ENCODE results near the gene GLDN. TPM values are rescaled to one million over a fixed set of nuclear protein-coding genes. Genes with fewer than 3 reads are reported as not detected.

Gene GLDN
- total RNA-seq, 1 donor from 2014 or later = 0.09 TPM

- Histone ChIP-seq H3K4me2 (ENCODE audit: low read length) (peak overlapping the region; percentile 49), H3K9ac (ENCODE audit: low read length) (no peak overlapping the region), H3K79me2 (ENCODE audit: insufficient read depth, low read length) (no peaks in the 10 kb centered on the region), H3K4me3 (ENCODE audit: insufficient read depth, low read depth, low read length) (no peak overlapping the region), H3K4me1 (ENCODE audit: insufficient read depth, low read length) (peaks cover 18% of the 10 kb centered on the region), H3K9me3 (ENCODE audit: insufficient read depth, low read depth, low read length) (no peaks in the 10 kb centered on the region), H3K36me3 (ENCODE audit: insufficient read depth, low read length) (no peaks in the 10 kb centered on the region), H3K27ac (ENCODE audit: low read depth, low read length) (no peak overlapping the region), H4K20me1 (ENCODE audit: insufficient read depth, low read length) (no peaks in the 10 kb centered on the region), H3K27me3 (ENCODE audit: insufficient read depth, low read length) (peaks cover 3% of the 10 kb centered on the region), H2AFZ (ENCODE audit: low read depth, low read length) (no peak overlapping the region)
- FAIRE-seq = no peak
- Mint-ChIP-seq H3K4me1 (ENCODE audit: low read depth, unreplicated experiment) (peaks cover 2% of the 10 kb centered on the region), H3K36me3 (ENCODE audit: low read depth, unreplicated experiment) (no peaks in the 10 kb centered on the region), H3K27ac (ENCODE audit: unreplicated experiment) (no peak overlapping the region), H3K9me3 (ENCODE audit: unreplicated experiment) (no peaks in the 10 kb centered on the region), H3K4me3 (ENCODE audit: unreplicated experiment) (no peak overlapping the region), H3K27me3 (ENCODE audit: low read depth, unreplicated experiment) (peaks cover 4% of the 10 kb centered on the region)
- TF ChIP-seq CTCF (IDR thresholded peaks at IDR 0.05; ENCODE audit: insufficient read depth, low read depth, low read length) = no peak
- TF ChIP-seq EZH2 (IDR thresholded peaks at IDR 0.05; ENCODE audit: insufficient read depth, low read length) = no peak
- DNase-seq (ENCODE audit: low read depth) = no peak
Observed at GRCh38 chr15:51369451-51369761, 28.0 kb downstream of the GLDN start.

GRCh38 chr15:51371266-51371665, 29.8 kb downstream of the GLDN start:
- no peak for TF ChIP-seq EZH2 (IDR thresholded peaks at IDR 0.05; ENCODE audit: insufficient read depth, low read length)
- TF ChIP-seq CTCF (IDR thresholded peaks at IDR 0.05; ENCODE audit: insufficient read depth, low read depth, low read length) = no peak
- H3K36me3 Mint-ChIP-seq (ENCODE audit: low read depth, unreplicated experiment) = no peaks in the 10 kb centered on the region
- DNase-seq (ENCODE audit: low read depth) = no peak
- no peak overlapping the region for H3K27ac Mint-ChIP-seq (ENCODE audit: unreplicated experiment)
- Histone ChIP-seq H3K4me1 (ENCODE audit: insufficient read depth, low read length) (peaks cover 18% of the 10 kb centered on the region), H3K79me2 (ENCODE audit: insufficient read depth, low read length) (no peaks in the 10 kb centered on the region), H3K36me3 (ENCODE audit: insufficient read depth, low read length) (no peaks in the 10 kb centered on the region), H4K20me1 (ENCODE audit: insufficient read depth, low read length) (no peaks in the 10 kb centered on the region), H3K9me3 (ENCODE audit: insufficient read depth, low read depth, low read length) (no peaks in the 10 kb centered on the region), H3K27ac (ENCODE audit: low read depth, low read length) (no peak overlapping the region), H3K9ac (ENCODE audit: low read length) (no peak overlapping the region), H3K4me2 (ENCODE audit: low read length) (no peak overlapping the region), H3K4me3 (ENCODE audit: insufficient read depth, low read depth, low read length) (no peak overlapping the region), H2AFZ (ENCODE audit: low read depth, low read length) (no peak overlapping the region), H3K27me3 (ENCODE audit: insufficient read depth, low read length) (peaks cover 3% of the 10 kb centered on the region)
- peaks cover 2% of the 10 kb centered on the region for H3K4me1 Mint-ChIP-seq (ENCODE audit: low read depth, unreplicated experiment)
- FAIRE-seq = no peak
- H3K4me3 Mint-ChIP-seq (ENCODE audit: unreplicated experiment) = no peak overlapping the region
- peaks cover 4% of the 10 kb centered on the region for H3K27me3 Mint-ChIP-seq (ENCODE audit: low read depth, unreplicated experiment)
- H3K9me3 Mint-ChIP-seq (ENCODE audit: unreplicated experiment) = no peaks in the 10 kb centered on the region

DNA sequence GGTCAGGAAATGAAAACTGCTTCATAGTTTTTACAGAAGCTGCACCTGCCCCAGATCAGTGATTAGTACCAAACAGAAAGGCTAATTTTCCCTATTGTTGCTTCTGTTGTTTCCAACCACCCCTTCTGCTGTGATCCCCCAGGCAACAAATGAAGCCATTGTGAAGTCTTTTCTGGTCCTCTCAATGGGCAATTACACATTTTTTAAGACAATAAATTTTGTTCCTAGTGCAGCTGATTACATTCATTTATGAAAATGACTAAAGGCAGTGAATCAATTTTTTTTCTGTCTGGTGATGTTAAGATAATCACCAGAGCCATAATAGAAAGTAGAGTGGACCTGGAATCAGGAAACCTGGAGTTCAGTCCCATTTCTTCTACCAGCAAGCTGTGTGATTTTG, 32.7 kb downstream of the GLDN start:
- H3K4me1 Mint-ChIP-seq (ENCODE audit: low read depth, unreplicated experiment) = peaks cover 3% of the 10 kb centered on the region
- no peak overlapping the region for H3K27ac Mint-ChIP-seq (ENCODE audit: unreplicated experiment)
- H3K9me3 Mint-ChIP-seq (ENCODE audit: unreplicated experiment) = no peaks in the 10 kb centered on the region
- Histone ChIP-seq H3K27ac (ENCODE audit: low read depth, low read length) (no peak overlapping the region), H3K36me3 (ENCODE audit: insufficient read depth, low read length) (no peaks in the 10 kb centered on the region), H3K4me3 (ENCODE audit: insufficient read depth, low read depth, low read length) (no peak overlapping the region), H3K9ac (ENCODE audit: low read length) (no peak overlapping the region), H3K9me3 (ENCODE audit: insufficient read depth, low read depth, low read length) (no peaks in the 10 kb centered on the region), H4K20me1 (ENCODE audit: insufficient read depth, low read length) (no peaks in the 10 kb centered on the region), H2AFZ (ENCODE audit: low read depth, low read length) (no peak overlapping the region), H3K4me1 (ENCODE audit: insufficient read depth, low read length) (peaks cover 4% of the 10 kb centered on the region), H3K27me3 (ENCODE audit: insufficient read depth, low read length) (peaks cover 5% of the 10 kb centered on the region), H3K4me2 (ENCODE audit: low read length) (no peak overlapping the region), H3K79me2 (ENCODE audit: insufficient read depth, low read length) (no peaks in the 10 kb centered on the region)
- DNase-seq (ENCODE audit: low read depth) (no peak), FAIRE-seq (no peak)
- TF ChIP-seq CTCF (IDR thresholded peaks at IDR 0.05; ENCODE audit: insufficient read depth, low read depth, low read length) = no peak
- no peak for TF ChIP-seq EZH2 (IDR thresholded peaks at IDR 0.05; ENCODE audit: insufficient read depth, low read length)
- no peaks in the 10 kb centered on the region for H3K36me3 Mint-ChIP-seq (ENCODE audit: low read depth, unreplicated experiment)
- H3K4me3 Mint-ChIP-seq (ENCODE audit: unreplicated experiment) = no peak overlapping the region
- peaks cover 14% of the 10 kb centered on the region for H3K27me3 Mint-ChIP-seq (ENCODE audit: low read depth, unreplicated experiment)

Measured in astrocyte (in vitro differentiated cells and primary cell).